Measurements from ENCODE around the gene RPUSD3.
"Not testable (repeated sequence)": the region's sequence is repeated elsewhere in the genome, so short reads cannot be mapped to it uniquely, and the experiment has no call there.

The RPUSD3 gene

GRCh38 chr3:9854291-9854940 is 10.6 kb upstream of the RPUSD3 start:
- H3K27me3 Mint-ChIP-seq; H3K9me3 Mint-ChIP-seq (ENCODE audit: low read depth); H3K4me3 Mint-ChIP-seq; H3K36me3 Mint-ChIP-seq; H3K27ac Mint-ChIP-seq; H3K4me1 Mint-ChIP-seq (ENCODE audit: low read depth): not testable (repeated sequence)

DNA sequence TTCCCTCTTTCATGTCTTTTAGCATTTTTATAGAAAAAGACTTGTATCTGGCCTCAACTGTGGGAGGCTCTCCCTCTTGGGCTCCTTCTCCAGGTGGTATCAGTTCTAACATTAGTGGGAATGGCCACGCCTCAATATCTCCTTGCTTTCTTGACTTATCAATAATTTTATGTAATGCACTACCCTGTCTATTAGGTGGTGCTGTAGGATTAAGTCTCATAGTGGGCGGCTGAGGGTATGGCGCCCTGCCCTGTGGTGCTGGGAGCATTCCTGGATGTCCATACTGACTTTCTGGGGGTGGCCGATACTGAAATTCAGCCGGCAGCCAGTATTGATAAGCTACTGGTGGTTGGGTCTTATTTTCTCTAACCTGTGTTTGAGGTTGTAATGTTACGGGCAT is 8.7 kb upstream of the RPUSD3 start:
- Mint-ChIP-seq H3K27me3 (no peaks in the 10 kb centered on the region), H3K4me3 (no peak overlapping the region), H3K9me3 (ENCODE audit: low read depth) (no peaks in the 10 kb centered on the region), H3K27ac (no peak overlapping the region), H3K36me3 (no peaks in the 10 kb centered on the region), H3K4me1 (ENCODE audit: low read depth) (no peaks in the 10 kb centered on the region)

DNA sequence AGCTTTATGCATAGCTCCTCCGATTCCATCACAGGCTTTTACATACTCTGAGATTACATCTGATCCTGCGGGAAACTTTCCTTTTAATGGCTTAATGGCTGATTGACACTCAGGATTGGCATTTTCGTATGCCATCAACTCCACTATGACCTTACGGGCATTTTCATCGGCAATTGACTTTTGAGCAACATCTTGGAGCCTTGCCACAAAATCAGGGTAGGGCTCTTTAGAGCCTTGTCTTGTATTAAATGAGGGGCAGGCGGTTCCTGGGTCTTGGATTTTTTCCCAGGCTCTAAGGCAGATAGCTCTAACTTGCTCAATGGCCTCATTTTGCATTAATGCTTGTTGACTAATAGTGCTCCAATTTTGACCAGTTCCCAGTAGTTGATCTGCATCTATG is 8.1 kb upstream of the RPUSD3 start:
- H3K9me3 Mint-ChIP-seq (ENCODE audit: low read depth); H3K27me3 Mint-ChIP-seq; H3K27ac Mint-ChIP-seq; H3K4me3 Mint-ChIP-seq; H3K4me1 Mint-ChIP-seq (ENCODE audit: low read depth); H3K36me3 Mint-ChIP-seq: not testable (repeated sequence)

DNA sequence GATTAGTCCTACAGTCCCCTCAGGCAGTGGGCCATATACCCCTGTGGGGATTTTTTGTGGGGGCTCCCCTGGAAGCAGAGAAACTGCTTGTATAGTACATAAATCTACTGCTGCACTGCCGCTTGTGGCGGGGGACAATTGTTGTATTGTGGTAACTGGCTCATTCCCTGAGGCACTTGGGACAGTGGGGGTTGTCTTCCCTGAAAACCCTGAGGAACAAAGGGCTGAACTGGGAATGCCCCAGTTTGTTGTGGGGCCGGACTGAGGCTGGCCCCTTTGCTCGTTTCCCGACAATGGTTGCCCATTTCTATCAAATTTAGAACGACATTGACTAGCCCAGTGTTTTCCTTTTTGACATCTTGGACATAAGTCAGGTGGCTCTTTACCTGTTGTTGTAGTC is 7.6 kb upstream of the RPUSD3 start:
- H3K27ac Mint-ChIP-seq; H3K4me3 Mint-ChIP-seq; H3K4me1 Mint-ChIP-seq (ENCODE audit: low read depth); H3K36me3 Mint-ChIP-seq; H3K27me3 Mint-ChIP-seq; H3K9me3 Mint-ChIP-seq (ENCODE audit: low read depth): not testable (repeated sequence)

GRCh38 chr3:9848860-9849259 is 5.1 kb upstream of the RPUSD3 start:
- not testable (repeated sequence) for H3K27me3 Mint-ChIP-seq; H3K4me1 Mint-ChIP-seq (ENCODE audit: low read depth); H3K4me3 Mint-ChIP-seq; H3K36me3 Mint-ChIP-seq; H3K27ac Mint-ChIP-seq; H3K9me3 Mint-ChIP-seq (ENCODE audit: low read depth)

DNA sequence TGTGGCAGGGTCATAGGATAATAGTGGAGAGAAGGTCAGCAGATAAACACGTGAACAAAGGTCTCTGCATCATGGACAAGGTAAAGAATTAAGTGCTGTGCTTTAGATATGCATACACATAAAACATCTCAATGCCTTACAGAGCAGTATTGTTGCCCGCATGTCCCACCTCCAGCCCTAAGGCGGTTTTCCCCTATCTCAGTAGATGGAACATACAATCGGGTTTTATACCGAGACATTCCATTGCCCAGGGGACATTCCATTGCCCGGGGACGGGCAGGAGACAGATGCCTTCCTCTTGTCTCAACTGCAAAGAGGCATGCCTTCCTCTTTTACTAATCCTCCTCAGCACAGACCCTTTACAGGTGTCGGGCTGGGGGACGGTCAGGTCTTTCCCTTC is 4.1 kb upstream of the RPUSD3 start:
- not testable (repeated sequence) for H3K27me3 Mint-ChIP-seq; H3K27ac Mint-ChIP-seq; H3K36me3 Mint-ChIP-seq; H3K4me1 Mint-ChIP-seq (ENCODE audit: low read depth); H3K4me3 Mint-ChIP-seq; H3K9me3 Mint-ChIP-seq (ENCODE audit: low read depth)

GRCh38 chr3:9846931-9847488 is 3.2 kb upstream of the RPUSD3 start:
- no peak overlapping the region for H3K27ac Mint-ChIP-seq
- H3K9me3 Mint-ChIP-seq (ENCODE audit: low read depth) = no peaks in the 10 kb centered on the region
- H3K4me1 Mint-ChIP-seq (ENCODE audit: low read depth) = peaks cover 16% of the 10 kb centered on the region
- no peak overlapping the region for H3K4me3 Mint-ChIP-seq
- no peaks in the 10 kb centered on the region for H3K27me3 Mint-ChIP-seq
- peaks cover 3% of the 10 kb centered on the region for H3K36me3 Mint-ChIP-seq

- H3K9me3 Mint-ChIP-seq (ENCODE audit: low read depth) = no peaks in the 10 kb centered on the region
- no peak overlapping the region for H3K4me3 Mint-ChIP-seq
- no peak overlapping the region for H3K27ac Mint-ChIP-seq
- peaks cover 20% of the 10 kb centered on the region for H3K4me1 Mint-ChIP-seq (ENCODE audit: low read depth)
- H3K27me3 Mint-ChIP-seq = no peaks in the 10 kb centered on the region
- H3K36me3 Mint-ChIP-seq = peaks cover 3% of the 10 kb centered on the region
Measured at GRCh38 chr3:9846231-9846630, 2.4 kb upstream of the RPUSD3 start.

DNA sequence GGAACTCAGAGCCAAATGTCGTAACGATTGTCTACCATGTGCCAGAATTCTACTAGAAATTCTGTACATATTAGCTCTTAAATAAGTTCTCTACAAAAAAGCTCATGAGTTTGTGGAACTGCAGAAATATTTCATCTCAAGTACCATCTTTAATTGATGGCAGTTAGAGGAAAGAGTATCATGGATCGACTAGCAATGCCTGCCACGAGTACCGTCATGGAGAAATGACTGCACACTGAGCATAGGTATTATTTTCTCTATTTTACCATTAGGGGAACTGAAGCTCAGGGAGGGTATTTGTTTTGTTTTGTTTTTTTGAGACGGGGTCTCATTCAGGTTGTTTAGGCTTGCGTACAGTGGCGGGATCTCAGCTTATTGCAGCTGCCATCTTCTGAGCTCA is 2.8 kb downstream of the RPUSD3 start:
- H3K9me3 Mint-ChIP-seq (ENCODE audit: low read depth) = no peaks in the 10 kb centered on the region
- H3K4me3 Mint-ChIP-seq = peak overlapping the region; percentile 46
- peaks cover 20% of the 10 kb centered on the region for H3K4me1 Mint-ChIP-seq (ENCODE audit: low read depth)
- H3K27me3 Mint-ChIP-seq = no peaks in the 10 kb centered on the region
- peaks cover 3% of the 10 kb centered on the region for H3K36me3 Mint-ChIP-seq
- peak overlapping the region; percentile 16 for H3K27ac Mint-ChIP-seq

DNA sequence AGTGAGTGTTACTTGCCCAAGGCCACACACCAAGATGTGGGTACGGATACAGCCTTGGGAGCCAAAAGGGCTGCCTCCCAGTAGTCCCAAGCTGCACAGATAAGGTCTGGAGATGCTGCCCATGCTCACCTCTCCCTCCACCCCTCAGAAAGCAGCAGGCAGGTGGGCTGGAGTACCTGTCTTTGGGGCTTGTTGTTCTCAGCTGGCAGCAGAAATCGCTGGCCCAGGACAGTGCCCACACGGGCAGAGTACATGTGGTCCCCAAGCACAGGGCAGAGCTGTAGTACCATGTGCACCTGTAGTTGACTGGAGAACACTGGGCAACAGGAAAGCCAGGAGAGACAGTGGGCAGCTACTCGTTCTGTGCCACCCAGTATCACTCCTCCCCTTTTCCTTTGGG is 5.0 kb downstream of the RPUSD3 start:
- Mint-ChIP-seq H3K4me3 (no peak overlapping the region), H3K36me3 (peaks cover 6% of the 10 kb centered on the region)

DNA sequence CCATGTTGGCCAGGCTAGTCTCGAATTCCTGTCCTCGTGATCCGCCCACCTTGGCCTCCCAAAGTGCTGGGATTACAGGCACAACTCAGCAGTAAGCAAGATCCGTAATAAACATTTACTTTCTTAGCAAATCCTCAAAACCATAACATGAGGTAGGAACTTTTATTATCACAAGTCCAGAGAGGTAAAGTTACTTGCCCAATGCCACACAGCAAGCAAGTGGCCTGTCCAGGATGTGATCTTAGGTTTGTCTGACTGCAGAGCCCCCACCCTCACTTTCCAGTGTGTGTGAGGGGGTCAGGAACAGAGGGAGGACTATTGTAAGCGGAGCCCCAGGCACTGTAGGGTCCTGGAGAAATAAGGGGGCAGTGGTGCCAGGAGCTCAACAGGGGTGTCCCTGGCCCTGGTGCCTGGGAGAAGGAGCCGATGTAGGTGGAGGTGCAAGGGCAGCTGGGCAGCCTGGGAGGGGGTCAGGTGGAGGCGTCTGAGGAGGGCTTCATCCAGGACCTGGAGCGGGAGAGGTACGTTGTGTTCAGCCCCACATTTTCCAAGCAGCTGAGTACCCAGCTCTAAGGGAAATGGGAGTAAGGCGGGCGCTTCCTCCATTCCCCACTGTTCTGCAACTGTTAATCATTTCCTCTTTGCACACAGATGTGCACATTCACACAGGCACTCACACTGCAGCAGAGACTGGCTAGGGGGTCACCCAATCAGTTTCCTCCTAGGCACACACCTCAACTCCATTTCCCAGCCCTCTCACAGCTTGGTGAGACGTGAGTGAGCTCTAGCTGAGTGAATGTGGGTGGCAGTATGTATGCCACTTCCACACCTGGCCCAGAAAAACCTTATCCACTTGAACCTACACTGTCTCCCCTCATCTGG is 5.9 kb downstream of the RPUSD3 start:
- Mint-ChIP-seq H3K9me3 (ENCODE audit: low read depth) (no peaks in the 10 kb centered on the region), H3K36me3 (peaks cover 6% of the 10 kb centered on the region), H3K27ac (no peak overlapping the region), H3K4me1 (ENCODE audit: low read depth) (peaks cover 11% of the 10 kb centered on the region), H3K27me3 (no peaks in the 10 kb centered on the region), H3K4me3 (no peak overlapping the region)

More for the DNA sequence above, 5.0 kb downstream of the RPUSD3 start:
- peaks cover 15% of the 10 kb centered on the region for H3K4me1 Mint-ChIP-seq (ENCODE audit: low read depth)
- H3K27ac Mint-ChIP-seq = no peak overlapping the region
- no peaks in the 10 kb centered on the region for H3K27me3 Mint-ChIP-seq
- H3K9me3 Mint-ChIP-seq (ENCODE audit: low read depth) = no peaks in the 10 kb centered on the region

DNA sequence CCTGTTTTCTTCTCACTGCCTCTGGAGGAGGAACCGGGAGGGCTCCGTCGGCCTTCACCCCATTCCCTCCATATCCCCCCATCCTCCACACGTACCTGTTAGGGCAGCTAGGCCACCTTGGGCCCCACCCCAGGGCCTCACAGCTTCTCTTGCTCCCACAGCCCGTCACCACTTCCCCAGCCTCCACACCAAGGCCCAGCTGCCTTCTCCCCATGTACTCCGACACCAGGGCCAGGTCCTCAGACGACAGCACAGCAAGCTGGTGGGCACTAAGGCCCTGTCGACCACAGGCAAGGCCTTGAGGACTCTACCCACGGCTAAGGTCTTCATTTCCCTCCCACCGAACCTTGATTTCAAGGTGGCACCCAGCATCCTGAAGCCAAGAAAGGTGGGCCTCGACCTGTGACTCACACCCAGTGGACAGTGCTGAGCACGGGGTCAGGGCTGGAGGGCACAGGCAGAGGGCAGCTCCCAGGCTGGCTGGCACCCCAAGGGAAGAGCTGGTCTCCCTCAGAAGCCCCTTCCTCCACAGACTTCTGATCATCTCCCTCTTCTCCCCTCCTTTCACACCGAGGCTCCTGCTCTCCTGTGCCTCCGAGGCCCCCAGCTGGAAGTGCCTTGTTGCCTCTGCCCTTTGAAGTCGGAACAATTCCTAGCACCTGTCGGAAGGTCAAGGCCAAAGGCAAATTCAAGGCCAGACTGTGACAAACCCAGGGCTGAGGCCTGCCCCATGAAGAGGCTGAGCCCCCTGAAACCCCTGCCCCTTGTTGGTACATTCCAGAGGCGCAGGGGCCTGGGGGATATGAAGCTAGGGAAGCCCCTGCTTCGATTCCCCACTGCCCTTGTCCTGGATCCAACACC is 9.1 kb downstream of the RPUSD3 start:
- H3K36me3 Mint-ChIP-seq = peaks cover 4% of the 10 kb centered on the region
- H3K4me1 Mint-ChIP-seq (ENCODE audit: low read depth) = peaks cover 7% of the 10 kb centered on the region
- H3K4me3 Mint-ChIP-seq = no peak overlapping the region

GRCh38 chr3:9833078-9833477 is 10.7 kb downstream of the RPUSD3 start:
- Mint-ChIP-seq H3K27ac (no peak overlapping the region), H3K4me3 (no peak overlapping the region), H3K4me1 (ENCODE audit: low read depth) (peaks cover 7% of the 10 kb centered on the region), H3K9me3 (ENCODE audit: low read depth) (no peaks in the 10 kb centered on the region), H3K27me3 (no peaks in the 10 kb centered on the region), H3K36me3 (peaks cover 4% of the 10 kb centered on the region)

More for the DNA sequence above, 9.1 kb downstream of the RPUSD3 start:
- Mint-ChIP-seq H3K27ac (no peak overlapping the region), H3K9me3 (ENCODE audit: low read depth) (no peaks in the 10 kb centered on the region), H3K27me3 (no peaks in the 10 kb centered on the region)

GRCh38 chr3:9831253-9831652 is 12.6 kb downstream of the RPUSD3 start:
- Mint-ChIP-seq H3K9me3 (ENCODE audit: low read depth) (no peaks in the 10 kb centered on the region), H3K36me3 (peaks cover 4% of the 10 kb centered on the region), H3K27me3 (no peaks in the 10 kb centered on the region), H3K4me3 (no peak overlapping the region), H3K4me1 (ENCODE audit: low read depth) (peaks cover 7% of the 10 kb centered on the region), H3K27ac (peak overlapping the region; percentile 9)
